NCI-H1417 treated with DMSO at 0.1 percent for 48 hours (cell line): Measurements from ENCODE around the gene PAQR5.
"Not testable (repeated sequence)": the region's sequence is repeated elsewhere in the genome, so short reads cannot be mapped to it uniquely, and the experiment has no call there.

ENCODE experiments used
- DNase-seq: peaks from one replicate; lab custom pipeline; 2025; lab: John Stamatoyannopoulos, UW

PAQR5 gene, protein sequence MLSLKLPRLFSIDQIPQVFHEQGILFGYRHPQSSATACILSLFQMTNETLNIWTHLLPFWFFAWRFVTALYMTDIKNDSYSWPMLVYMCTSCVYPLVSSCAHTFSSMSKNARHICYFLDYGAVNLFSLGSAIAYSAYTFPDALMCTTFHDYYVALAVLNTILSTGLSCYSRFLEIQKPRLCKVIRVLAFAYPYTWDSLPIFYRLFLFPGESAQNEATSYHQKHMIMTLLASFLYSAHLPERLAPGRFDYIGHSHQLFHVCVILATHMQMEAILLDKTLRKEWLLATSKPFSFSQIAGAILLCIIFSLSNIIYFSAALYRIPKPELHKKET

DNA sequence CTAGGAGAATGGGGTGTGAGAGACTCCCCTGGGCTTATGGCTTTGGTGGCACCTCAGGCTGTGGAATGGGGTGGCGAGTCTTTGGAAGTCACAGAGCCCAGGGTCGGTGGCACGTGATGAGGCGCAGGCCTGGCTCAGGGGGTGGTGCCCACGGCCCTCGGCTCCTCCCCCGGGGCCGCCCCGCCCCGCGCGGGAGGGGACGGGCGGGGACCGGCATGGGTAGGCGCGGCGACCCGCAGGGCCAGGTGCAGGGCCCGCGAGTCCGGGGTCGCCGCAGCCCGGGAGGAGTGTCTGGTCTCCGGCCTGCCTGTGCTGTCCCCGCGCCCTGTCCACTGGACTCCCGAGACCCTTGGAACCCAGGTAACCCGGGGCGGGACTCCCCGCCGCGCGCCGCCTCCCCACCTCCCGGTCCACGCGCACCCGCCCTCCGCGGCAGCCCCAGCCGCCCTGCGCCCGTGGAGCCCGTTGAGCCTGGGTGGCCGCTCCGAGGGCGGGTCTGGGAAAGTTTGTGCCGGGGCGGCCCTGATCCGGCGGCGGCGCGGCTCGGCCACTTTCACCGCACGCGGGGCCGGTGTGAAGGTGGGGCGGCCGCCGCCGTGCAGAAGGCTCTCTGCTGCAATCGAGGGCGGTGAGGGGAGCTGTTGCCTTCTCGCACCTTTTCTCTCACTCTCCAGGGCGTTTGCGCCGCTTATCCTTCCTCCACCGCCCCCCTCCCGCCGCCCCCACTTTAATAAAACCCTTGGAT is at the start of gene PAQR5:
TSS of gene PAQR5 (plus strand) at position 216 of the 745 bp plus-strand sequence. CDS start 61,169 bp downstream, outside the sequence.
- DNase-seq = no peak

DNA sequence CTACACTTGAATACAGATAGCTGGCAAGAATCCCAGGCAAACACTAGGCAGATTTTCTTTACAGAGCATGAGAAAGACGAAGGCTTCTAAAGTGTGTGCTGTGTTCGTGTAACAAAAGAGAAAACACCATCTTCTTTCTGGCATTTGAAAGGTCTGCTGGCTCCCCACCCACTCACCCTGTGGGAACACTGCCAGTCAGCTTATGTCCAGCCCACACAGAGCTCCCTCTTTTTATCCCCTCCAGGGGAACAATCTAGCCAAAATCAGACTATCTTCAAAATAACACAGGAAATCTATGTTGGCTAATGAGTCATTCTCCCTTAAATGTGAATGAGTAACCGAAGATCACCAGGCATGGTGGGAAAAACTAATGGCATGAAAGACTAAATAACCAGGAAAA is 45.6 kb upstream of the PAQR5 start:
- no peak for DNase-seq

DNA sequence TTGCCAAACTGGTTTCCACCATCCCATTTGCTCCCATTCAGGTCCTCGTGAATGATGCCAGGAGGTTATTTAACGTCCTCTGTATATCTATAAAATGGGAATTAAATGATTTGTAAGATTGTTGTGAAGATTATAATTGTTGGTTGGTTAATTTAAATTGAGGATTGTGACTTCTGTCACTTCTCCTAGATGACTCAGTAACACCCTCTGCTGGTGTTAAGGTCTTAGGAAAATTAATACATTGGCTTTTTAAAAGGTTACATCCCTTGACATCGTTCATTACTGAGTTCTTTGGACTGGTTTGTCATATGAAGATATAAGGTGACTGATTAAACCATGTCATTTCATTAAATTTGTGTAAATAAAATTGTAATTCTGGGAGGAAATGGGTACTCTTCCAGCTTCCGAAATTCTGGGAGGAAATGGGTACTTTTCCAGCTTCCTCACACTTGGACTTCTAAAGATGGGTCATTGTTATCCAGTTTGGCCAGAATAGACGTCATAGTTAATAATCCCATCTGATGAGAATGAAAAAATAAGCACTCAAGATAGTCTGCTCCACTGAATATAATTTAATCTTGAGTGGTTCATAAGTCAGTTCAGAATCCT is 33.3 kb upstream of the PAQR5 start:
- no peak for DNase-seq

DNA sequence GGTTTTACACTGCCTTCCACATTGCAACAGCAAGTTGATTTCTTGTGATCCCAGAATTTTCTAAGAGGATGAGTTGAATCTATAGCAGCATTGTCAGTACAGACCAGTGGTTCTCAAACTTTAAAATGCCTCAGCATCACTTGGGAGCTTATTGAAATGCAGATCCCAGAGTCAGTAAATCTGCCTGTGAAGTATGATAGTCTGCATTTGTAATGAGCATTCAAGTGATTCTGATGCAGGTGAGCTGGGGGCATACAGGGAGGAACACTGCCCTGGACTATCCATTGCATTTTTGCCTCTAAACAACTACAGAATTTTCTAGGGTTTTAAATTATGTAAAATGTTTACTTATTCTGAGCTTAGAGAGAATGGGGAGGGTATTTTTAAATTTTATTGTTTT is 27.5 kb upstream of the PAQR5 start:
- no peak for DNase-seq

DNA sequence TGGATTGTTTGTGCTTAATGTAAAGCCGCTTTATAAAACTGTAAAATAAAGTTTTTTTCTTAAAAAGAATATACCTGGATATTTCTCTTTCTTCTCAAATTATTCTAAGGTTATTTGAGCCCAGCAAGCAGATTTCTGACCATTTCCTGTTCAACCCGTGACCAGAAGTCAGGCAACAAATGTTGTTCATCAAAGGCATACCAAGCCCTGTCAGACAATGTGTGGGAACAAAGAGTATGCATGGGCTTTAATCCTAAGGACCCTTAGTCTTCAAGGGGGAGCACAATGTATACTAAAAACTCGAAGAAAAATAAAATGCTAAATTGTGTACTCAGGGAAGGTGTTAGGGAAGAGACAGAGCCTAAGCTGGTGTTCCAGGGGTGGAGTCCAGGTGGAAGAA is 26.6 kb upstream of the PAQR5 start:
- DNase-seq = no peak

DNA sequence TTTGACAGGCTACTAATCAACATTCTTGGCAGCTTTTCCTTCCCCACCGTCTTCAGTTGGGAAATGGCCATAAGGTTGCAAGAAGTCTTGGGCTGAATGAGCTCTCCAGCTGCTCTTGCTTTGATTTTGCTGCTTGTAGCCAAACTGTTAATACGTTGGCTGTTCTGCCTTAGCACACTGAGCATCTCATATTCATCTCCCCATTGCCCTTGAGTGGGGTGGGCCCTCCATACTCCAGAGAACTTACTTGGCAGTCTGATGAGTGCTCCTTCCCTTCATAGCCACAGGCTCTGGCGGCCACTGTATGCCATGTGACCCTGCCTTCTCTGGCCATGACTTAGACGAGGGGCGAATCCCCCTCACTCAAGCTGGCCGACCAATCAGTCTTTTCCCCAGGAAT is 25.8 kb upstream of the PAQR5 start:
- DNase-seq = no peak

DNA sequence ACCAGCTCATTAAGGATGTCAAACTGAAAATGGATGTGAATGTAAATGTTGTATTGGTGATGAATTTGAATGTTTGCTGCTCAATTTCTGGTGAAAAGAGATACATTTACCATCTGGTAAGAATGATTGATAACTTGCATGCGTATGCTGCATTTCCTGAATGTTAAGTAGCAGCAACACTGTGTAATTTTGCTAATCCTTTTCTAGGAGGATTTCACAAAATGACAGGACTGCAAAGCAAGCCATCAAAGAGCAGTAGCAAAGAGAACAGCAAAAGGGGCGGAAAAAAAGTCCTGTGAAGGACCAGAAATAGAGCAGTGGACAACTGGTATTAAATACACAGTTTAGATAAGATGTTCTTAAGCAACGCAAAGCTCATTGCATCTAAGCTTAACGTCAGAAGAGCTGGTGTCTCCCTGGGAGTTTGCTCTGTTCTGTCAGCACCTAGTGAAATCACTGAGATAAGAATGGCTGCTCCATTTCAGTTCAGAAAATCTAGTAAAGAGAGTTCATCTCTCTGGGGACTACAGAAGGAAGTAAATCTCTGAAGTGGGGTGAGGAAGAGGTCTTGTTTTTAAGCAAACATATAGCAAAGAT is 23.5 kb upstream of the PAQR5 start:
- no peak for DNase-seq

DNA sequence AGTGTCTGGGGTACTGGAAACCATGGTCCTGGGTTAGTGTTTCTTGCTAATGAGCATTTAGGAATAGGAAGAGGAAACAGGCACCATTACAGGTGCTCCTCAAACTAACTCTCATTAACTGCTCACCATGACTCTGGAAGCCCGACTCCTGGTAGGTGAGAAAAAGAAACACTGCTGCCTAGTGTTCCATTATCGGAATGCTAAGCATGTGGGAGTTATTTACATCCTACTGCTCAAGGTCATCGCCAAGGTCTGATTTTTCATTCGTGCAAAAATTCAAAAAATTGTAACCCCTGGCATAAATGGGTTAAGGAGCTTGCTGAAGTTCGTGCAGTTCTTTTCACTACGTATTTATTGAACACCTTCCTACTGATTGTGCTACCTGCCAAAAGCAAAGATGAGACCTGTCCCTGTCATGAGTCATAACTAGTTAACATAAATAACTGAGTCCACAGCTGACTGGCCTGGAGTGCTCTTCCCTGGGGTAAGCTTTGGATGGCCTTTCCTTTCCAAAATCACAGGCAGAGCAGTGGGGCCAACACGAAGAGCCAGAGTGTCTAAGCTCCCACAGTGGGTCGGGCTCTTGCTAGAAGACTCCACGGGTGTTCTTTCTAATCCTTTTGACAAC is 22.7 kb upstream of the PAQR5 start:
- no peak for DNase-seq

DNA sequence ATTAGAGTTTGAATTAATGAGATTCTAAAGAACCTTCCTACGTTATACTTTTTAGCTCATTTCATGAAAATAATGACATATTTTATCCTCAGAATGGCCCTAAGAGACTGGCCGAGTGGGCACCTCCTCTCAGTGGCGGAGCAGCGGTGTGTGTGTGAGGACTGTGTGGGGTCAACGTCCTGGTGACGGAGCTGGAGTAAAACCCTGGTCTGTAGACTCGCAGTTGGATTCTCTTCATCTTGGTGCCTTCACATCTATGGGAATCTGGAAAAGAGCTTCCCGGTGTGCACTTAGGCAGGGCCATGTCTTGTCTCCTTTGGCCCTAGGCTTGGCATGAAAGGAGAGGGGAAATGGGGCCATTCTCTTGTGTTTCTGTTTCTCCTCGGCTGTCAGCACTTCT is 21.4 kb upstream of the PAQR5 start:
- DNase-seq = no peak

DNA sequence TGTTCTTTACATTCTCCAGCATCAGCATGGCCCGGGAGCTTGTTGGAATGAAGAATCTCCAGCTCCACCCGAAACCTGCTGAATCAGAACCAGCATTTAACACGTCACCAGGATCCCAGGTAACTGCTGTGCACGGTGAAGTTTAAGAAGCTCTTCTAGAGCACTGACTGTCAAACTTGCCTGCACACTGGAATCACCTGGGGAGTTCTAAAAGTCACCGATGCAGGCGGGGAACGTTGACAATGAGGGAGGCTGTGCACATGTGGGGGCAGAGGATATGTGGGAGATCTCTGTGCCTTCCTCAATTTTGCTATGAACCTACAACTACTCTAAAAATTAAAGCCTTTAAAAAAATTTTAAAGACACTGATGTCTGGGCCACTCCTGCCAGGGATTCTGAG is 19.1 kb upstream of the PAQR5 start:
- no peak for DNase-seq

DNA sequence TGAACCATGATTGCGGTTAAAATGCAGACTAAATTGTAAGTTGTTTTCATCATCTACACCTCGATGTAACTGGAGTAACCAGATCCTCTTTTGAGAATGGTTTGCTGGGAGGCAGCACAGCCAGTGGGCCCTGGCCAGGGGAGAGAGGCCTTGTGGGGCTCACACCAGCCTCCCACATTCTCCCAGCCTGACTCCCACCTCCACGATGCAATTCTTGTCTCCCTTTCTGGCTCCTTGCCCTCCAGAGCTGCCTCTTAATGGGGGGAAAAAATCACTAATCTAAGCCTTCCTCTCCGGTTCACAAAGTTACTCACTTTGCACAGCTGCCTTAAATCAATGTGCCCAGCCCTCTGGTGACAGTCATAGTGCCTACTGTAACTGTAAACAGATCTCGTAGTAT is 17.9 kb upstream of the PAQR5 start:
- no peak for DNase-seq

DNA sequence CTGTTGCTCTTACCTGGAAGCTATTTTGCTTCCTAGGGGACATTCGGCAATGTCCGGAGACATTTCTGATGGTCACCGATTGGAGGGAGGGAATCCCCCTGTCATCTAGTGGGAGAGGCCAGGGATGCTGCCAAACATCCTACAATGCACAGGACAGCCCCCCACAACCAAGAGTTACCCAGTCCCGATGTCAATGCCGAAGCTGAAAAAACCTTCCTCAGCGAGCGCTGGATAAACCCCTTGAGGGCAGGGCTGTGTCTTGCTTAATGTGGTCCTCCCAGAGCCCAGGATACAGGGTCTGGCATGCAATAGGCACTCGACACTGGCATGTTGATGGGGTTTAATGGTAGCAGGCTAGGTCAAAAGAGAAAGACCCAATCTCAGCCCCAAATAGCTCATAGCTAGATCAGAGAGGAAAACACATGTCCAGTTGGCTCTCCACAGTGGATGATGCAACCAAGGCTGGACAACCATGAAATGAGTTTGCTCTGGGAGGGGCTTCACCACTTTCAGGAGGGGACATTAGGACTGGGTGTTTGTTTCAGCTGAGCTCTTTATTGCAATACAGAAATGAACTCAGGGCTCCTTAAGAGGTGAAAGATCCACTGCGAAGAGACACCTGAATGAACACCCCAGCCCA is 16.5 kb upstream of the PAQR5 start:
- DNase-seq = no peak

DNA sequence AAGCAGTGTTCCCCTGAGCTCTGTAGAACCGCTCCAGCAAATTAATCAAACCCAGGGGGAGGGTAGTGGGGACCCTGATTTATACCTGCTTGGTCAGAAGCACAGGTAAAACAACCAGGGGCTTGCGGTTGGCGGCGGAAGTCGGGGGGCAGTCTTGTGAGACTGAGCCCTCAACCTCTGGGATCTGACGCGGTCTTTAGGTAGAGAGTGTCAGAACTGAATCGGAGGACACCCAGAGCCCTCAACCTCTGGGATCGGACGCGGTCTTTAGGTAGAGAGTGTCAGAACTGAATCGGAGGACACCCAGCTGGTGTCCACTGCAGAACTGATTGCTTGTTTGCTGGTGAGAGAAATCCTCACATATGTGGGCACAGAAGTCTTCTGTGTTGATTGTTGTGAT is 12.9 kb upstream of the PAQR5 start:
- no peak for DNase-seq

DNA sequence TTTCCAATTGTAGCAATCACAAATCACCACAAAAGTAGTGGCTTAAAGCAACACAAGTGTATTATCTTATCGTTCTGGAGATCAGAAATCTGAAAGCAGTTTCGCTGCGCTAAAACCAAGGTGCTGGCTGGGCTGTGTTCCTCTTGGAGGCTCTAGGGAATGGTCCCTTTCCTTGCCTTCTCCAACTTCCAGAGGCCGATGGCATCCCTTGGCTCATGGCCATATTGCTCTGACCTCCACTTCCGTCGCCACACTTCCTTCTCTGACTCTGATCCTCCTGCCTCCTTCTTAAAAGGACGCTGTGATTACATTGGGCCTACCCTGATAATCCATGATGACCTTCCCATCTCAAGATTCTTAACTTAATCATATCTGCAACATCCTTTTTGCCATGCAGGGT is 10.7 kb upstream of the PAQR5 start:
- DNase-seq = no peak

DNA sequence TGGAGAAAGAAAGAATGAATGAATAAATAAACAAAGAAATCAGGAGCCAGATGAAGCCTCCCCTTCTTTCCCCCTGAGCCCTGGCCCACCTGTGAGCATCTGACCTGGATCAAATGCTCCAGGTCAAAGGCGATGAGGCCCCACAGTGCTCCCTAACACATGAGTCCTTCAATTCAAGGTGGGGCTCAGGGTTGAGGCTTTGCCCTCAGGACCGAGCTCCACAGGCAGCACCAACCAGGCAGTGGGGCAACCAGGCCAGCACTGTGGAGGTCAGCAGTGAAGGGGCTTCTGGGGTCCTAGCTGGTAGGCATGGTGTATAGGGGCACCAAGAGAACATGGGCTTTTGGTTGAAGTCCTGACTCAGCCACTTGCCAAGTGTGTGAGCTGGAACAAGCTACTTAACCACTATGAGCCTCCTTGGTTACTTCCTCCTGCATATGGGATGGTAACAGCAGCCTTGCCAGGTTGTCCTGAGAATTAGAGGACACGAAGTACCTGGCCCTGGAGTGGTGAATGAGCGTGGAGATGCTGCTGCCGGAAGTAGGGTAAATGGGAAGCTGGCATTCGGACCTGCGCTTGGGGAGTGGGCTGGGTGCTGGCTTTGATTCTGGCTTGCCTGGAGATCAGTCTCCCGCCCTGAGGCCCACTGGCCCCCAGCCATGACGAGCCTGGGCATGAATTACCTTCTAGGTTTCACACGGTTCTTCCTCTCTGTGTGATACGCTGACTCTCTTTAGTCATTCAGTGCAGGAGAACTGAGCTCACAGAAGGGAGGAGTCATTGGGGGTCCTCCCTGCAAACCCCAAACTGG is 10.0 kb upstream of the PAQR5 start:
- DNase-seq = no peak

DNA sequence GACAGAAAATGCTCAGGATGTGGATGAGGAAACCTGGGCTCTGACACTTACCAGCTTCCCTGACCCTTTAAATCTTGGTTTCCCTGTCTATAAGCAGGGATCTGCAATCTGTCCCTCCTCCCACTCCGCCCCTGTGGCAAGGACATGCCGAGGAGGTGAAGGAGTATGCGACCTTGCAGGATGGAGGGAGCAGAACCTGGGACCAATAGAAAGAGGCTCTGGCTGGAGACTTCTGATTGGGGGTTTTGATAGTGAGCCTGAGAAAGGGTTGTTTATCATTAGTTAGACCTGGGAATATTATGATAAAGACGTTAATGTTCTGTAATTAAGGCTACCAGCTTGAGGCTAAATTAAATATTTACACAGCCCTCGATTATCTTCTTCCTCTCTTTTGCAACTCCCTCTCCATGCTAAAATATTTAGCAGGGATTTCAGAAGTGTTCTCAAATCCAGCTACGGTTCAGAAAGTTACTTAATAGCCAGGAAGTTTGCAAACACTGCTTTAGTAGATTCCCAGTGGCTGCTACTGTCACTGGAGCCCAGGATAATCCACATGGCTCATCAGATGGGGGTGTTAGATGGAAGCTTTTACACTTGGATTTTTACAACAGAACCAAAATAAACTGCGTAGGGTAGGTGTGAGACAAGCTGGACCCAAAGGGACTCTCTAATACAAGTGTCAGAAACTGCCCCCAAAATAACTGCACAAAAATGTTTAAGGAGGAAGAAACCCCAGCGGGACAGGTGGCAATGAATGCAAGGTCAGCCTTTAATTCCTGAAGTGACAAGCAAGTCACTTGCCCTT is 9.2 kb upstream of the PAQR5 start:
- DNase-seq = no peak

DNA sequence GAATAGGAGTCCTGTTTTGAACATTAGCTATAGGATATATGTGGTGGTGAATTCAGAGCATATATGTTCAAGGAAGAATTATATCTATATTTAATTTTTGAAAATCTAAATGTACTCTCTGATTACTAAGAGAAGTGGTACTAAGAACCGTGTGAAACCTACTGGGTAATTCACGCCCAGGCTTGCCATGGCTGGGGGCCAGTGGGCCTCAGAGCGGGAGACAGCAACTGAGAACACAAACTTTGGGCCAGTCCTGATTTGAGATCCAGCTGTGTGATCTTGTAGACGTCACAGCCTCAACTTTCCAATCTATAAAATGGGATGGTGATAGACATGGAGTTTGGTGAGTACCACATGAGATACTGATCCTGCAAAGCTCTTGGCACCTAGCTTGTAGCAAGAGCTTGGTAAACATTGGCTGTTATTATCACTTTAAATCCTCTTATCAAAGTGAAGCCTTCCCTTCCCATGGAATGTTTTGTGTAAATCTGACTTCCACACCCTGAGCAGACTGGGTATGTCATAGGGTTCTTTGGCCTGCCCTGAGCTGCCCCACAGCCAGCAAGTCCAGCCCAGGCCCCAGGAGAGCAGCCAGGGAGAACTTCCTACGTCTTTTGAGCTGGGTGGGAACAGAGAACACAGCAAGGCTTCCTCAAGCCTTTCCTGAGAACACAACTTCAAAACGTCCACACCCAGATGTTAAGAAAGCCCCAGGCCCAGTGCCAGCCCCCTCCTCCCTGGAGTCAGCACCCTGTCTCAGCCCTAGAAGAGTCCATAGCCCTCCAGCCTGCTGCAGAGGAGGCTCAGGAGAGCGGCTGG is 8.2 kb upstream of the PAQR5 start:
- DNase-seq = no peak

DNA sequence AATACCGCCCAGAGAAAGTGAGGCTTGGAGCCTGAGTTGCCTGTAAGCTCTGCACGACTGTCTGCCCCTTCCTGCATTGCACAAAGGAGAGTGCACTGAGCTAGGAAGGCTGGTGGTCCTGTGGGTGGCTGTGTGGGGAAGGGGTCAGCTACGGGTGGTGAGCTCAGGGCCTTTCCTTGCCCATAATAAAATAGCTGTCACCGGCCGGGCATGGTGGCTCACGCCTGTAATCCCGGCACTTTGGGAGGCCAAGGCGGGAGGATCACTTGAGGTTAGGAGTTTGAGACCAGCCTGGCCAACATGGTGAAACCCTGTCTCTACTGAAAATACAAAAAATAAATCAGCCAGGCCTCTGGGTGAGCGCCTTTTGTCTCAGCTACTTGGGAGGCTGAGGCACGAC is 7.1 kb upstream of the PAQR5 start:
- DNase-seq = not testable (repeated sequence)

DNA sequence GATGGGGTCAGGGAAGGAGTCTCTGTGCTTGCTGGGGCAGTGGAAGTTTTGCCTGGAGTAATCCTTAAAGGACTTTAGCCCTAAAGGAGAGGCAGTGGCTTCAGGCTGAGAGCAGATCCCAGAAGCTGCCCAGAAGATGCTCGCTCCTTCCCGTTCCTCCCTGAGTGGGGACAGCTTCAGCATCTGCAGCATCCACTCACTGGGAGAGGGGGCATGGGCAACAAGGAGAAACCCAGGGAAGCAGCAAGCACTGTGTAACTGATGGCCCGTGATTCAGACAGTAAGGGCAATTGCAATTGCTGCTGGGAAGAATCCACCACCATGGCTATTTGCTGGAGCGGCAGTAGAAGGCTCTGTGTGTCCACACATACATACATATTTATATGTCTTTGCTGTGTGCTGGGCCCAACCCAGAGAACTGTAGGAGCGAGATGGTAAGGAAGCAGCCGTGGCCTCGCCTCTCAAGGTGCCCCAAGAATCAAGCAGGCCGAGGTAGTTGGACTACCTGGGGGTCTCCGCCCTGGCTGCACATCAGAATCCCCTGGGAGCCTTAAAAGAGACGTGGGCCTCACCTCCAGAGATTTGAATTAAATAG is 5.8 kb upstream of the PAQR5 start:
- DNase-seq = no peak
